Stimulated activated effector memory CD8-positive, alpha-beta T cell treated with anti-CD3 and anti-CD28 coated beads, Interleukin-12 subunit alpha, Interleukin-12 subunit beta, amount 100 ng/mL, for 72 hours (primary cell): ENCODE data around the gene DPP6.
A peak's percentile ranks its signal among the peaks of the same experiment; 100 is the strongest.

Source experiments
- ATAC-seq: fragments of 150-1000 bp; cut with Tn5 transposase; 2 replicates; pipeline ENCODE4 v1.10.0; 2021
- DNase-seq, 2 donors: peaks; one replicate each; pipeline ENCODE4 v3.0.0; 2021 to 2022; ENCODE audit warnings: low spot score in 2 of 2
- H3K27ac Mint-ChIP-seq: one replicate; pipeline ENCODE4 v1.8.0; 2022; ENCODE audit warnings: mild to moderate bottlenecking, mixed read lengths
- H3K36me3 Mint-ChIP-seq: one replicate; pipeline ENCODE4 v1.8.0; 2022; ENCODE audit warnings: mild to moderate bottlenecking, mixed read lengths
- H3K4me1 Mint-ChIP-seq: one replicate; pipeline ENCODE4 v1.8.0; 2022; ENCODE audit warnings: mixed read lengths
- H3K4me3 Mint-ChIP-seq: one replicate; pipeline ENCODE4 v1.8.0; 2022; ENCODE audit warnings: mild to moderate bottlenecking, mixed read lengths
- H3K9me3 Mint-ChIP-seq: one replicate; pipeline ENCODE4 v1.8.0; 2022; ENCODE audit warnings: mixed read lengths

Gene DPP6

DNA sequence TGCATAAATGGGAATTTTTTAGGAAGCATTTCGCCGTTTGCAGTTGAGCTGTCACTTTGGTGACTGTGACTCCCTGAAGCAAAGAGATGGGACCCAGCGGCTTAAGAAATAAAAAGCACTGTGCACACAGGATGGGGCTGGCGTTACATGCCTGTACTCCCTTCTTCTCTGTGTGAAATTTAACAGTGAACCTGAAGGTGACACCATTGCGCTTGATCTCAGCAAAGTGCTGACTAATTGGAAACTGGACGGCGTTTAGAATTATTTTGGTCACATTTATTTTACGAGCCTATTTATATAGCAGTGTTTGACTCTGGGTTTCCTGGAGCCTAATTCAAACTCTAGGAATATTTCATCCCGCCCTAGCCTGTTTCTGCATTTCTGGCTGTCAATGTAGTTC, 804.5 kb downstream of the DPP6 start:
- Mint-ChIP-seq H3K4me1 (no peaks in the 10 kb centered on the region), H3K4me3 (no peak overlapping the region), H3K36me3 (no peaks in the 10 kb centered on the region), H3K9me3 (no peaks in the 10 kb centered on the region), H3K27ac (no peak overlapping the region)
- ATAC-seq: no peak
- no peak for DNase-seq

DNA sequence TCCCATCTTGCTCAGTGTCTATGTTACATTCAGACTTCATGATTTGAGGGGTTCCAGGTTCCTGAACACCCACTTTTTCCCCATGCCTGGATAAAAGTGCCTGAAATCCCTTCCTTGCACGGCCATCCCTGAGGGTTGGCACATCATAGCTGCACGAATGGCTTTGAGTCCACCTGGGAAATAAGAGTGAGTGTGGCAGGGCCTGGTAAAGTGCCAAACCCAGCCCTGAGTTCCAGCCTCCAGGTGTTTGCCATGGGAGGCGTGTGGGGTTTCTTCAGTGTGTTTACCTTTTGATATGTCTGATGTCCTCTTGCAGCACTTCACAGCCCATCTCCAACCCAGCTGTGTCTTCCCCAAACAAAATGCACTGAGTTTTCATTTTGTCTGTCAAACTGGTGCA, 805.0 kb downstream of the DPP6 start:
- H3K4me1 Mint-ChIP-seq: no peaks in the 10 kb centered on the region
- H3K27ac Mint-ChIP-seq: no peak overlapping the region
- no peaks in the 10 kb centered on the region for H3K36me3 Mint-ChIP-seq
- no peak for DNase-seq
- no peaks in the 10 kb centered on the region for H3K9me3 Mint-ChIP-seq
- no peak overlapping the region for H3K4me3 Mint-ChIP-seq
- ATAC-seq: no peak

DNA sequence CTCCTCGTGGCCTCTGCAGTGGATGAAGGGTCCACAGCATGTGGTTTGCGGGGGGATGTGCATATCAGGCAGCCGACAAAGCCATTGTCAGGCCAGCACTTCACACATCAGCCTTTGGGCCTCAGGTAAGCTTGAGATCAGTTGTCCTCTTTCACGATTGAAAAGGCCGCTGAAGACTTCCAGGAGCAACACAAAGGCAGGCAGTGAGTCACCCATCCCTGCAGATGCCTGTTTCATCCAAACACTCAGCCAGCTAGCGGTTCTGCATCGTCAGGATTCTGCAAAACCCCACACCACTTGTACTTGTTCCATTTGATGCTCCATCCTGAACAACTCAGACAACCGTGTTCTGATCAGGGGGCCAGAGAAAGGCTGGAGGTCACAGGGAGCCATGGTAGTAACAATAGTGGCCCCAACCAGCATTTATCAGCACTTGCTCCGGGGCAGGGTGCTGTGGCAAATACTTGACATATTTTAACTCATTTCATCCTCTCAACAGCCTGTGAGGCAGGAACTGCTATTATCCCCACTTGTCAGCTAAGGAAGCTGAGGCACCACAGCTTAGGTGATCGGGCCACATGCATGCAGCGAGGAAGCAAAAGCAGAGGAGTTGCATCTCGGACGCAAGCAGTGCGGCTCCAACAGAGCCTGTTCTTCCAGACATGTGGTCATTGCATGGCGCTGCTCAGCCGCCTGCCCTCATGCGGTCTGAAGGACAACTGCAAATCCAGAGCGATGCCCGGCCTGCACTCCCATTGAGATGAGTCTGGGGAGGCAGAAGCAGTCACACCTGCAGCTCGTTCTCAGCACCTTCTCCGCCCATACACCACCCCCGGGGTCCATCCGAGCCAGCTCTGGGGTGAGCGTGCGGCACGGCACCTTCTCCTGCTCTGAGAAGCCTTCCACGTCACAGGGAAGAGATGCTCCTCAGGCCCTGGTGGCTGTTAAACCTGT, 805.8 kb downstream of the DPP6 start:
- no peaks in the 10 kb centered on the region for H3K4me1 Mint-ChIP-seq

DNA sequence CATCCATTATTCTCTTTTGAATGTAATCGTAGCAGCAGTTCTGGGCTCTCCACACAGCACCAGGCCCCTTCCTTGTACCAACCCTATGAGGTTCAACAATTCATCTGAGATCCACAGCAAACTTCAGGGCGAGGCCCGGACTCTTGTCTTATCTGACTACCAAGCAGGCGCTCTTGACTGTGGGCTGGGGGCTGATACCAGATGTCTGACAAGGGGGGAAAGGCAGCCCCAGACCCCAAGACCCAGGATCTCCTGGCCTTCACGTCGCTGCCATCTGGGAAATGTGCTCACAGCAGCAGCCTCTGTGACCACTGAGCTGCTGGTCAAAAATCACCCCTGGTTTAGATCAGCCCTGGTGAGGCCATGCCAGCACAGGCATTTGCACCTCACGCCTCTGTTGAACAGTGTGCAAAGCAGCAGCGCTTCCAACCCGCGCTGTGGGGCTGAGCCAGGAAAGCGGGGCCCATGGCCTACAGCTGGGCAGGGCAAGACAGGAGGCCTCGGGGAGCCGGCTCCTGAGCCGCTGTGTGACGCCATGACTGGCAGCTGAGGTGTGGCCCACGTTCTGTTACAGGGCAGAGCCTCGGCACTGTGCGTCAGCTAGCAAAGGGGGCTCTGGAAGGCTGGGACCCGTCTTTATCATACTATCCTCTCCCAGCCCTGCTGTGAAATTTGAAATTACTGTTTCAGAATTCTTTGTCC, 806.8 kb downstream of the DPP6 start:
- no peaks in the 10 kb centered on the region for H3K36me3 Mint-ChIP-seq
- H3K27ac Mint-ChIP-seq: no peak overlapping the region
- ATAC-seq (no peak), DNase-seq (no peak)
- H3K9me3 Mint-ChIP-seq: no peaks in the 10 kb centered on the region
- H3K4me3 Mint-ChIP-seq: no peak overlapping the region
- no peaks in the 10 kb centered on the region for H3K4me1 Mint-ChIP-seq

More for the DNA sequence above, 805.8 kb downstream of the DPP6 start:
- no peaks in the 10 kb centered on the region for H3K36me3 Mint-ChIP-seq
- DNase-seq (no peak), ATAC-seq (no peak)
- H3K4me3 Mint-ChIP-seq: no peak overlapping the region
- no peak overlapping the region for H3K27ac Mint-ChIP-seq
- no peaks in the 10 kb centered on the region for H3K9me3 Mint-ChIP-seq

DNA sequence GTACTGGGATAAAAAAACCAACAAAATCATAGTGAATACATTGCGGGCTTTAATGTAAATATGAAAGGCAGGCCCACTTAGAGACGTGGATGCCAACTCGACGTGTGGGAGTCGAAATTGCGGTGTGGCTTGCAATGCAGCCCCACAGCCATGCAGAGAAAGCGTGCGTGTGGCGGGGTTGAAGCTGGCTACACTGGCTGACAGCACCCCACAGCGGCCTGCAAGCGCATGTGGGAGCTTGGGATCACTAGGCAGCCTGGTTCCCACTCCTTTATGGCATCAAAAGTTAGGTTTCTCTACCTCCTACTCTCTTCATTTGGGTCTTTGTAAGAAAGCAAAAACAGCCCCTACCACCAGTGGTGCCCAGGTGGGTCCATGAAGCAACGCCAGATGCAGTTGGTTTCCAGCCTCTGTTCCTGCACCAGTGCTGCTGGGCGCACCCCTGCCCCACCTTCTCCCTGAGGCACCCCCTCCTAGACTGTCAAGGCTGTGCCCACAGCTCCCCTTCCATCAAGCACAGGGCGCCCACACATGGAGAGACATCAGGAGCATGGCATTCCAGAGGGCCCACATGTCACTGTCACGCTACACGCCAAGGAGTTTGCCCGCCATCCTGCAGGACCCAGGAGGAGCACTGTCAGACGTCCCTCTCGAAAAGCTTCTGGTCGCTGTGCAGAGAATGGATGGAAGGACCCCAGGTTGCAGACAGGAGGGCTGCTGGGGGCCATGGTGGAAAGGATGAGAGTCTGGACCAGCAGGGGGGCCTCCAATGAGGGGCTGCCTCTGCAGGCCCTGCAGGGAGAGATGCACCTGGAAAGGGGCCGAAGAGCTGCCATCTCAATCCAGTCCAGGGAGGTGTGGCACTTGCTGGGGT, 807.8 kb downstream of the DPP6 start:
- Mint-ChIP-seq H3K4me3 (no peak overlapping the region), H3K9me3 (no peaks in the 10 kb centered on the region), H3K27ac (no peak overlapping the region), H3K4me1 (no peaks in the 10 kb centered on the region), H3K36me3 (no peaks in the 10 kb centered on the region)
- no peak for ATAC-seq
- DNase-seq: no peak

DNA sequence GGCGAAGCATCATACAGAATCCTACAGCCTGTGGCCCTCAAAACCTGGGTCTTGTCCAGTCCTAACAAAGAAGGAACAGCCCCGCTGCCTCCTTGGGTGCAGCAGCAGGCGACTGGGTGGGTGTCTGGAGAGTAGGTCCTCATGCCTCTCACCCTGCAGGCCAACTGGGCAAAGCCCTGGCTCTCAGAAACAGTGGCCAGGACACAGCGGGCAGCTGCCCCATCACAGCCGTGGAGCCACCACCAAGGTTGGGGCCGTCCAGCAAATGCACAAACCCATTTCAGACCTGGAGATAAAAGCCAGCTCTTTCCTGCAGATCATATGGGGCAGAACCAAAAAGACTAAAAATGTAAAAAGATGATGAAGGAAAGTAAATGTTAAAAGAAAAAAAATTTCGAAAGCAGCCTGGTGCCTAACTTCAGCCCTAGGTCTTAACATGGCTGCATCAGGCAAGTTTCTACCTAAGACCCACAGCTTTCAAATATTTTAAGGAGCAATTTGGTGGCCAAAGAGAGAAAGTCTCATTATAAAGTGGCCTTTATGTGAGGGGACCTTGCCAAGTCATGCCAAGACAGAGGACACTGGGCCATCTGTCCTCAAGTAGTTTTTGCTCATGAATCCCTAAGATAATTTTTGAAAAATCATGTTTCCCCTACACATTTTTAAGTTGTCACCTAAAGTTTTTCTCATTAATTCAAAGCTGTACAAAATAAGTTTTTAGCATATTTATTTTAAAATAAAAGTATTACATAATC, 808.6 kb downstream of the DPP6 start:
- no peak for DNase-seq
- no peaks in the 10 kb centered on the region for H3K9me3 Mint-ChIP-seq
- H3K4me1 Mint-ChIP-seq: no peaks in the 10 kb centered on the region
- H3K4me3 Mint-ChIP-seq: no peak overlapping the region
- H3K27ac Mint-ChIP-seq: no peak overlapping the region
- ATAC-seq: no peak
- no peaks in the 10 kb centered on the region for H3K36me3 Mint-ChIP-seq

DNA sequence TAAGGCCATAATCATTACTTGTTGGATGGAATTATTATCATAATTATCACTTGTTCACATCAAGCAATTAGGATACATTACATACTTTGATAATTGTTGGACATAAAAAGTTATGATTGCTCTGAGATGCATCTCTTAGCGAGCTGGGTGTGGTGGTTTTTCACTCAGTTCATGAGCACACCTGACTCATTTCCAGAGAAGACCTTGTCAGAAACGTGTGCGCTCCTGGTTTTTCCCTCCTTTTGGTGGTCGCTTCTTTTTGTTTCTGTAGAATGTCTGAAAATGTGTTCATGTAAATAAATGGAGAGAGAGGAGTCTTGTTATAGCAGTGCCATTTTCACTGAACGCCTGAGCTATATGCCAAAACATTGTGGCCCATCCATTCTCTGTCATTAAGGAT, 809.4 kb downstream of the DPP6 start:
- no peaks in the 10 kb centered on the region for H3K36me3 Mint-ChIP-seq
- H3K4me3 Mint-ChIP-seq: no peak overlapping the region
- no peak for DNase-seq
- no peak for ATAC-seq
- no peaks in the 10 kb centered on the region for H3K9me3 Mint-ChIP-seq
- no peak overlapping the region for H3K27ac Mint-ChIP-seq
- H3K4me1 Mint-ChIP-seq: no peaks in the 10 kb centered on the region

DNA sequence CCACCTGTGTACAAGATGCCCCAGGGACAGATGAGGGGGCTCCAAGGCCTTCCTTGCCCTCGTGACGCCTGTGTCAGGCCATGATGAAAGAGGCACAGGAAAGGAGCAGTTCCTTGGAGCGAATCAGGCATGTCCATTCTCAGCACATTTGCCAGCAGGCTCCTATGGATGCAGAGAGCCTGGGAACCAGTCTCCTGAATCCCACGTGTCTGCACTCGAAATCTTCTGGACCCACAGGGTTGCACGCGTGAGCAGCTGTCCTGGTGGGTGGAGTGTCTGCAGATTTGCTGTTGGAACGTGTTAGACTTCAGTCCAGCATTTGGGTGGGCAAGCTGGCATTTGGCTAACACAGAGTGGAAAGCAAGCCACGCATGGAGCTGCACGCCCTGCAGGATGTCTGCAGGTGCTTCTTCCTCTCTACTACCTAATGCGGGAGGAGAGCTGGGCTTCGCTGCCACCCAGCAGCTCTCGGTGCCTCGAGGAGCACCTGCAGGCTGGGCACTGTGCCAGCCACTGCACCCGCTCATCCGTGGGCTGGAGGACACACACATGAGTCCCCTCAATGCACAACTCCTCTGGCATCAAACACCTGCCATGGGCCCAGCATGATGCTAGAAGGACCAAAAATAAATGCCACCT, 810.1 kb downstream of the DPP6 start:
- no peak overlapping the region for H3K27ac Mint-ChIP-seq
- H3K9me3 Mint-ChIP-seq: no peaks in the 10 kb centered on the region
- DNase-seq (no peak), ATAC-seq (no peak)
- H3K4me3 Mint-ChIP-seq: no peak overlapping the region
- no peaks in the 10 kb centered on the region for H3K36me3 Mint-ChIP-seq
- H3K4me1 Mint-ChIP-seq: peaks cover 5% of the 10 kb centered on the region

DNA sequence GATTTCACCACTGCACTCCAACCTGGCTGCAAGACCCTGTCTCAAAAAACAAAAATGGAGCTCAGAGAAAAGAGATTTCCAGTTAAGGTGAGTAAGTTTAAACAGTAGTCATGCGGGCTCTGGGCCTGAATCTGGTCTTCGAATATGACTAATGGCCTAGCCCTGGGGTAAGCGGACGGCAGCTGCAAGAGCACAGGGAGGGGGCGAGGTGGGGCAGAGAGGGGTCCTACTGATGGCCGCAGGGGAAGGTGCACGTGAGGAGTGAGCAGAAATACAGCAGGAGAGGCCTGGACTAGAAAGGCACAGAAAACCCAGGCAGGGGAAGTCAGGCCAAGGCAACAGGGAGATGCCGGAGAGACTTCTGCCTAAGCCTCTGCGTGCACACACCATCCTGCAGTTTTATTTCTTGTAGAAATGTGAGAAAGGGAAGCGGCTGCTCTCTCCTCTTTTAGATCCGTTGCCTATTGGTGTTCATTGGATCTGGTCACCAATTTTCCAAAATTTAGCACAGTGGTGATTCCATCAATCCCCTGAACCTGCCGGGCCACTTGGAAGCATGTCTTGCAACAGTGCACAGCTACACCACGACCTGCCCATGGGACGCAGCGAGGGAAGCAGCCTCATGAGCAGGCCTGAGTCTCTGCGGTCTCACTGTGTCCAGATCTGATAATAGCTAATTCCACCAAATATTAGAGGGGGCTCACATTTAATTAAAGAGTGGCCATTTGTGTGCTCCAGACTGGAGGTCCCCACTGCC, 811.7 kb downstream of the DPP6 start:
- DNase-seq: no peak
- ATAC-seq: no peak
- H3K27ac Mint-ChIP-seq: no peak overlapping the region

DNA sequence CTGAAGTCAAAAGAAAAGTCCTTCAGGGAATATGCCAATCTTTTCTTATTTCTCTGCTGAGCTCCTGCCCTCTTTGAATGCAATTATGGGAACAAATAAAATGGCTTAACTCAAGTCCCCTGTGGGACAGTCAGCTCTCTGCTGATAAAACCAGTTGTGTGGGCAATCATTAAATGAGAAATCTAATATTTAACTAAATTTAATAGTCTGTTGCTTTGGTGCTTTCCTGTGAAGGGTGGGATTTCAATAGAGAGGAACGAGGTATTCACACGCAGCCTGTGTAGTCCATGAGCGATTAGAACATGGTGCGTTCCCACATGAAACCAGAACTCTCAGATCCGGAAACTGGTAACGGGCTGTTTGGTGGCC, 812.3 kb downstream of the DPP6 start:
- Mint-ChIP-seq H3K4me3 (no peak overlapping the region), H3K27ac (no peak overlapping the region), H3K9me3 (no peaks in the 10 kb centered on the region), H3K4me1 (peaks cover 7% of the 10 kb centered on the region), H3K36me3 (no peaks in the 10 kb centered on the region)
- ATAC-seq (no peak), DNase-seq (no peak)

More for the DNA sequence above, 811.7 kb downstream of the DPP6 start:
- Mint-ChIP-seq H3K4me1 (peaks cover 7% of the 10 kb centered on the region), H3K9me3 (no peaks in the 10 kb centered on the region), H3K4me3 (no peak overlapping the region), H3K36me3 (no peaks in the 10 kb centered on the region)

DNA sequence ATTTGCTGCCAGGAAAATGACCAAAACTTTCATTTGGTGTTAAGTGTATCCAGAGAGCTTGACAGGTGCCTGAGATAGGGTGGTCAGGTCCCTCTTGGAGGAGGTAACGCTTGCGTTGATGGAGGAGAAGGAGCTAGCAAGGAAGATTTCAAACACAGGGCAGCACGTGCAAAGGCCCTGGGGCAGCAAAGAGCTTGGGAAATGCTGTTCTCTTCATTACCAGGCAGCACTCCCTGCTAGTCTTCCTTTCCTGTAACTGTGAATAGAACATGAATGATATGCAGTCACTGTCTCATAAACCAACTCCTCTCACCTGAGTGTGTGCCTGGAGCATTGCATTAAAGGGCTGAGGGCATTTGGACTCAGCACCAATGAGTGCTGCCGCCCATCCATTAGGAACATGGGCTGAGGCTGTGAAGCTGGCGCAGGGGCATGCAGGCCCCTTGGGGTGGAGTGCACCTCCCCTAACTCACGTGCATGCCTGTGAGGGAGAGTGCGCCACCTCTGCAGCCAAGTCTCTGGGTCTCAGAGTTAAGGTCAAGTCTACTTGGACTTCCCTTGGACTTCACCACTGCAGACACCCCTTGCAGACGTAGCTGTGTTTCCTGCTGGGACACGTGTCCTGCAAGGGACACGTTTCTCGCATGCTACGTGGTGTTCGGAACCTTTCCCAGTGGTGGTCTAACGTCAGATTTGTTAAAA, 813.9 kb downstream of the DPP6 start:
- ATAC-seq (no peak), DNase-seq (no peak)
- Mint-ChIP-seq H3K27ac (no peak overlapping the region), H3K4me1 (peaks cover 7% of the 10 kb centered on the region), H3K9me3 (no peaks in the 10 kb centered on the region), H3K4me3 (no peak overlapping the region), H3K36me3 (no peaks in the 10 kb centered on the region)

DNA sequence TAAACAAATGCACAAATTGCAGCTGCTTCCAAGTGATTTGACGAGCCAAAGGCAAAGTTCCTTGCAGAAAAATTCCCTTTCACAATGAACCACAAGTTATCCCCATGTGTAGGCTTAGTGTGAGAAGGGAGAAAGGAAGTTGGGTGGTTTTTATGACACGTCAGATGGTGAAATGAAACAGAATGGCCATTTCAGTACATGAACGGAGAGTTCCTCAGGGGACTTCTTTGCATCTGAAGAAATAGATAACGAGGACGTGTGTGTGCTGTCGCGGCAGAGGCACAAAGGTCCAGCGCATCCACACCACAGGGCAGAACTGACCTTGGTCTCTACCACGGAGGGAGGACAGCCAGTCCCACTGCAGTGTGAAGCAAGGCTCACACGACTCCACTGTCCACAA, 814.9 kb downstream of the DPP6 start:
- Mint-ChIP-seq H3K9me3 (no peaks in the 10 kb centered on the region), H3K4me1 (peaks cover 7% of the 10 kb centered on the region), H3K27ac (no peak overlapping the region), H3K4me3 (no peak overlapping the region), H3K36me3 (no peaks in the 10 kb centered on the region)
- no peak for ATAC-seq
- DNase-seq: no peak

DNA sequence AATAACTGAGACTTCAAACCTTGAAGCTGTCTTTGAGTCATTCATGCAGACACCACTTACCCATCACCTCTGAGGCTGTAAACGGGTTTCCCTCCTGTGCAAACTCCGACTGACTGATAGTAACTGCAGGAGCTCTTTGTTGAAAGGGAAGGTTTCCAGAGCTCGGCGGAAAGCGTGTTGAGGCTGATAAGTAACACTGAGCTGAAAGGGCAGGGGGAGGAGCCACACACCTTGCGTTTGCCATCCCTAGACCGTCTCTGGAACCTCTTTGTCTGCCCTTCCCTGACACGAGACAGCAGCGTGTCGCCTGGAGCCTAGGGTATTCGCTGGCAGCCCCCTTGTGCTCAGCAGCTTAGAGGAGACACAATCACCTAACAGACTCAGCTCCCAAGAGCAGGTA, 816.7 kb downstream of the DPP6 start:
- no peaks in the 10 kb centered on the region for H3K9me3 Mint-ChIP-seq
- H3K4me3 Mint-ChIP-seq: no peak overlapping the region
- peak; percentile 11 for ATAC-seq

More for the DNA sequence above, 816.7 kb downstream of the DPP6 start:
- Mint-ChIP-seq H3K4me1 (peaks cover 7% of the 10 kb centered on the region), H3K27ac (no peak overlapping the region), H3K36me3 (no peaks in the 10 kb centered on the region)
- DNase-seq: no peak
